ENCODE measurements around the gene LAT. TPM values are rescaled to one million over a fixed set of nuclear protein-coding genes. Genes with fewer than 3 reads are reported as not detected.
"Not testable (repeated sequence)": the region's sequence is repeated elsewhere in the genome, so short reads cannot be mapped to it uniquely, and the experiment has no call there.

LAT gene
- total RNA-seq, 2 donors from 2014 or later: 4.5 to 6.1 TPM

- Mint-ChIP-seq H3K36me3 (ENCODE audit: low read depth) (no peaks in the 10 kb centered on the region), H3K9me3 (no peaks in the 10 kb centered on the region), H3K4me3 (peak overlapping the region; percentile 43), H3K27ac (no peak overlapping the region), H3K4me1 (no peaks in the 10 kb centered on the region), H3K27me3 (ENCODE audit: insufficient read depth) (peaks cover 17% of the 10 kb centered on the region)
- H3K4me1 ChIP-seq (ENCODE audit: control insufficient read depth, insufficient read depth, low read length): no peaks in the 10 kb centered on the region
- TF ChIP-seq CTCF (conservative IDR thresholded peaks at IDR 0.05): no peak
- H3K9ac ChIP-seq (ENCODE audit: extremely low read depth, low read length, poor library complexity, severe bottlenecking): no peak overlapping the region
- no peaks in the 10 kb centered on the region for H3K9me3 ChIP-seq (ENCODE audit: control insufficient read depth, low read length)
- no peak overlapping the region for H3K27ac ChIP-seq (ENCODE audit: low read depth, low read length)
- H3K4me3 ChIP-seq (ENCODE audit: low read length): no peak overlapping the region
- WGBS, 2 experiments (ENCODE audit: insufficient coverage in 1 of 2, insufficient read length in 1 of 2): 96 to 97% methylated on average over 12 to 26 of the region's 26 CpGs
- no peaks in the 10 kb centered on the region for H3K27me3 ChIP-seq (ENCODE audit: control insufficient read depth, insufficient read depth, low read length, poor library complexity, severe bottlenecking)
- no peaks in the 10 kb centered on the region for H3K36me3 ChIP-seq (ENCODE audit: control insufficient read depth, insufficient read depth, low read length)
- no peak for DNase-seq
These were observed 48.1 kb upstream of the LAT start for GRCh38 chr16:28936784-28937155.

DNA sequence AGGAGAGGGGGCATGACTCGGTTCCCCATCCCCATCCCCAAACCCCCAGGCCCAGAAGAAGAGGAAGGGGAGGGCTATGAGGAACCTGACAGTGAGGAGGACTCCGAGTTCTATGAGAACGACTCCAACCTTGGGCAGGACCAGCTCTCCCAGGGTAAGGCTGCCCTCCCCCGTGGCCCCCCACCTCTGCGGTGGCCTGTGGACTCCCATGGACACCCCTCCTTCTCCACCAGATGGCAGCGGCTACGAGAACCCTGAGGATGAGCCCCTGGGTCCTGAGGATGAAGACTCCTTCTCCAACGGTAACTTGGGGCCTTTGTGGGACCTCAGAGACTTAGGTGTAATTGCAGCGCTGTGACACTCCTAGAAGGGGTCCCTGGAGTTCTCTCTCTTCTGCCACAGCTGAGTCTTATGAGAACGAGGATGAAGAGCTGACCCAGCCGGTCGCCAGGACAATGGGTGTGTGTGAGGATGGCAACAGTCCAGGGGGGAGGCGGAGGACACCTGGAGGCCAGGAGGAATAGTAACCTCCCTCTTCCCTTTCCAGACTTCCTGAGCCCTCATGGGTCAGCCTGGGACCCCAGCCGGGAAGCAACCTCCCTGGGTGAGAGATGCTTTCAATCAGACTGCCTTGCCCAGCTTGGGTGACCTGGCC lies 47.5 kb upstream of the LAT start:
- Mint-ChIP-seq H3K27me3 (ENCODE audit: insufficient read depth) (peaks cover 17% of the 10 kb centered on the region), H3K27ac (no peak overlapping the region), H3K9me3 (no peaks in the 10 kb centered on the region), H3K4me1 (no peaks in the 10 kb centered on the region), H3K4me3 (no peak overlapping the region), H3K36me3 (ENCODE audit: low read depth) (no peaks in the 10 kb centered on the region)
- 87 to 90% methylated on average over 8 to 13 of the region's 14 CpGs for WGBS, 2 experiments (ENCODE audit: insufficient coverage in 1 of 2, insufficient read length in 1 of 2)
- Histone ChIP-seq H3K4me3 (ENCODE audit: low read length) (no peak overlapping the region), H3K27me3 (ENCODE audit: control insufficient read depth, insufficient read depth, low read length, poor library complexity, severe bottlenecking) (no peaks in the 10 kb centered on the region), H3K27ac (ENCODE audit: low read depth, low read length) (no peak overlapping the region), H3K36me3 (ENCODE audit: control insufficient read depth, insufficient read depth, low read length) (no peaks in the 10 kb centered on the region), H3K4me1 (ENCODE audit: control insufficient read depth, insufficient read depth, low read length) (no peaks in the 10 kb centered on the region), H3K9ac (ENCODE audit: extremely low read depth, low read length, poor library complexity, severe bottlenecking) (no peak overlapping the region), H3K9me3 (ENCODE audit: control insufficient read depth, low read length) (no peaks in the 10 kb centered on the region)
- DNase-seq: peak; percentile 52
- TF ChIP-seq CTCF (conservative IDR thresholded peaks at IDR 0.05): peak; percentile 27

- no peak for TF ChIP-seq CTCF (conservative IDR thresholded peaks at IDR 0.05)
- H3K4me1 ChIP-seq (ENCODE audit: control insufficient read depth, insufficient read depth, low read length): no peaks in the 10 kb centered on the region
- H3K27ac Mint-ChIP-seq: no peak overlapping the region
- no peak overlapping the region for H3K4me3 Mint-ChIP-seq
- no peaks in the 10 kb centered on the region for H3K36me3 Mint-ChIP-seq (ENCODE audit: low read depth)
- no peaks in the 10 kb centered on the region for H3K9me3 ChIP-seq (ENCODE audit: control insufficient read depth, low read length)
- H3K27me3 ChIP-seq (ENCODE audit: control insufficient read depth, insufficient read depth, low read length, poor library complexity, severe bottlenecking): no peaks in the 10 kb centered on the region
- no peak overlapping the region for H3K9ac ChIP-seq (ENCODE audit: extremely low read depth, low read length, poor library complexity, severe bottlenecking)
- no peaks in the 10 kb centered on the region for H3K4me1 Mint-ChIP-seq
- no peaks in the 10 kb centered on the region for H3K9me3 Mint-ChIP-seq
- WGBS, 2 experiments (ENCODE audit: insufficient coverage in 1 of 2, insufficient read length in 1 of 2): 82 to 96% methylated on average over 3 to 7 of the region's 7 CpGs
- no peak overlapping the region for H3K27ac ChIP-seq (ENCODE audit: low read depth, low read length)
- DNase-seq: no peak
- H3K4me3 ChIP-seq (ENCODE audit: low read length): no peak overlapping the region
- no peaks in the 10 kb centered on the region for H3K36me3 ChIP-seq (ENCODE audit: control insufficient read depth, insufficient read depth, low read length)
- peaks cover 17% of the 10 kb centered on the region for H3K27me3 Mint-ChIP-seq (ENCODE audit: insufficient read depth)
These were observed 46.1 kb upstream of the LAT start for GRCh38 chr16:28938721-28939120.

DNA sequence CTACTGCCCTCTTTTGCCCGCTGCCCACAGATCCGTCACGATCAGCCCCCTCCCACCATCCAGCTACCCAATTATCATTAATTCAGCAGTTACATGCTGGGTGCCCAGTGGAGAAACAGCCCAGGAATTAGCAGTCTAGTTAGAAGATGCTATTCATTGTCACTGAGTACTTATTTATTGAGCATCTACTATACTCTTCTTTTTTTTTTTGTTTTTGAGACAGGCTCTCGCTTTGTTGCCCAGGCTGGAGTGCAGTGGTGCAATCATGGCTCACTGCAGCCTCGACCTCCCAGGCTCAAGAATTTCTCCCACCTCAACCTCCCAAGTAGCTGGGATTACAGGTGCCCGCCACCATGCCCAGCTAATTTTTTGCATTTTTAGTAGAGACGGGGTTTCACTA lies 45.0 kb upstream of the LAT start:
- WGBS, 2 experiments (ENCODE audit: insufficient coverage in 1 of 2, insufficient read length in 1 of 2): 88 to 97% methylated on average over 6 to 7 of the region's 7 CpGs
- H3K4me1 ChIP-seq (ENCODE audit: control insufficient read depth, insufficient read depth, low read length); H3K9me3 ChIP-seq (ENCODE audit: control insufficient read depth, low read length); DNase-seq; H3K36me3 ChIP-seq (ENCODE audit: control insufficient read depth, insufficient read depth, low read length); H3K9me3 Mint-ChIP-seq; H3K27ac Mint-ChIP-seq; H3K4me1 Mint-ChIP-seq; H3K4me3 ChIP-seq (ENCODE audit: low read length); H3K27me3 ChIP-seq (ENCODE audit: control insufficient read depth, insufficient read depth, low read length, poor library complexity, severe bottlenecking); H3K36me3 Mint-ChIP-seq (ENCODE audit: low read depth); H3K27ac ChIP-seq (ENCODE audit: low read depth, low read length); H3K9ac ChIP-seq (ENCODE audit: extremely low read depth, low read length, poor library complexity, severe bottlenecking); H3K4me3 Mint-ChIP-seq: not testable (repeated sequence)
- peaks cover 17% of the 10 kb centered on the region for H3K27me3 Mint-ChIP-seq (ENCODE audit: insufficient read depth)

Data from endodermal cell (in vitro differentiated cells).